LoVo (cell line): Measurements from ENCODE around the gene KRTAP4-1.
"Not testable (repeated sequence)": the region's sequence is repeated elsewhere in the genome, so short reads cannot be mapped to it uniquely, and the experiment has no call there.

Source experiments
- DNase-seq: peaks from one replicate; pipeline ENCODE4 v3.0.0-alpha.2; 2016; ENCODE audit warnings: low spot score

KRTAP4-1 gene

GRCh38 chr17:41171886-41172285 is 12.8 kb downstream of the KRTAP4-1 start:
- no peak for DNase-seq

GRCh38 chr17:41168121-41168520 is 16.6 kb downstream of the KRTAP4-1 start, which contains the start of gene KRTAP4-3:
Gene KRTAP4-3 (minus strand): TSS chr17:41168221. CDS start chr17:41168172, 49 bp downstream.
- no peak for DNase-seq

- DNase-seq = no peak
Observed at GRCh38 chr17:41167561-41167960, 17.1 kb downstream of the KRTAP4-1 start.

GRCh38 chr17:41163828-41164227 is 20.9 kb downstream of the KRTAP4-1 start:
- DNase-seq = no peak

- no peak for DNase-seq
Observed at GRCh38 chr17:41160648-41161047, 24.1 kb downstream of the KRTAP4-1 start, which contains the start of gene KRTAP4-4. Gene KRTAP4-4 (minus strand): TSS chr17:41160748. CDS start chr17:41160691, 57 bp downstream.

GRCh38 chr17:41160190-41160589 is 24.5 kb downstream of the KRTAP4-1 start:
- DNase-seq = not testable (repeated sequence)

- no peak for DNase-seq
Observed at GRCh38 chr17:41153856-41154255, 30.9 kb downstream of the KRTAP4-1 start.

GRCh38 chr17:41151525-41151924 is 33.2 kb downstream of the KRTAP4-1 start:
- DNase-seq = no peak

- DNase-seq = no peak
Observed at GRCh38 chr17:41150026-41150425, 34.7 kb downstream of the KRTAP4-1 start.

- no peak for DNase-seq
Observed at GRCh38 chr17:41149652-41149985, 35.1 kb downstream of the KRTAP4-1 start, which contains the start of gene KRTAP4-5. Gene KRTAP4-5 (minus strand): TSS chr17:41149825. CDS start chr17:41149767, 58 bp downstream.

- DNase-seq = not testable (repeated sequence)
Observed at GRCh38 chr17:41148971-41149651, 35.6 kb downstream of the KRTAP4-1 start.

GRCh38 chr17:41147531-41148204 is 37.0 kb downstream of the KRTAP4-1 start:
- DNase-seq = no peak

GRCh38 chr17:41145261-41145660 is 39.5 kb downstream of the KRTAP4-1 start:
- DNase-seq = no peak

- DNase-seq = no peak
Observed at GRCh38 chr17:41144846-41145245, 39.9 kb downstream of the KRTAP4-1 start.

GRCh38 chr17:41141361-41141760 is 43.4 kb downstream of the KRTAP4-1 start:
- no peak for DNase-seq

- DNase-seq = no peak
Observed at GRCh38 chr17:41140360-41141131, 44.2 kb downstream of the KRTAP4-1 start, which contains the start of gene KRTAP4-6. Gene KRTAP4-6 (minus strand): TSS chr17:41140544. CDS start chr17:41140487, 57 bp downstream.

- DNase-seq = not testable (repeated sequence)
Observed at GRCh38 chr17:41139865-41140264, 44.8 kb downstream of the KRTAP4-1 start.
